Right cardiac atrium (tissue), 5 donors: ENCODE results near the gene TSPAN9. TPM values are rescaled to one million over a fixed set of nuclear protein-coding genes. Genes with fewer than 3 reads are reported as not detected.

Experiments used
- ATAC-seq, 2 donors: fragments of 200-7000 bp; cut with Tn5 transposase; one replicate each; pipeline versions ENCODE4 v1.8.0 to v1.9.1; 2020; ENCODE audit warnings: moderate library complexity in 2 of 2, mild to moderate bottlenecking in 1 of 2
- DNase-seq, 3 donors: peaks; one replicate each; pipeline ENCODE4 v3.0.0-alpha.2; 2020
- H3K27ac ChIP-seq: one replicate; pipeline ENCODE4 v1.5.1; 2013; ENCODE audit warnings: mild to moderate bottlenecking, low read length, control low read depth, moderate library complexity
- H3K27me3 ChIP-seq: one replicate; pipeline ENCODE4 v1.6.1; 2013; ENCODE audit not compliant: control insufficient read depth, insufficient read depth
- H3K4me1 ChIP-seq: one replicate; pipeline ENCODE4 v1.6.1; 2013; ENCODE audit warnings: low read length; ENCODE audit not compliant: control insufficient read depth, insufficient read depth
- H3K4me3 ChIP-seq: one replicate; pipeline ENCODE4 v1.5.1; 2013; ENCODE audit warnings: low read length, control low read depth
- H3K9me3 ChIP-seq: one replicate; pipeline ENCODE4 v1.6.1; 2013; ENCODE audit warnings: low read length; ENCODE audit not compliant: control insufficient read depth
- WGBS: extraction: QIAGEN DNeasy Blood & Tissue Kit; methylation state at CpG from one replicate; pipeline ENCODE4 v1.1.7; 2013; 5-methylcytosine and 5-hydroxymethylcytosine counted together
- intact Hi-C, 4 donors: fragments of 100-400 bp; cut with DNase I; formaldehyde crosslinking; loops; one replicate each; pipeline versions ENCODE4 v1.11.0 to v1.14.0; 2022 to 2023
- polyA plus RNA-seq: library from polyadenylated mRNA; stranded (reverse); fragments of 200-250 nt; gene quantifications from one replicate; pipeline ENCODE4 v1.2.3, GENCODE V29; 2013
- total RNA-seq, 4 donors: library from RNA; stranded (reverse); fragmentation: NEBNext Ultra II Directional; extraction: Animal tissue kit (Norgen Biotek cat#: 25700); gene quantifications; one replicate each; pipeline ENCODE4 v1.2.1, GENCODE V29; 2021
- donor health status: healthy with polysubstance abuse.
- donor health status: DM: no; HTN: yes; CAD: no.
- donor health status: DM: no; HTN: no; CAD: no.
- donor health status: DM: no; HTN: yes; CAD: no; lungs with severe emphysema.
- donor health status: DM: yes; HTN: yes; CAD: no.

TSPAN9 gene
- total and polyA plus RNA-seq, 5 donors = 121 to 184 (median 161) TPM

- no peaks in the 10 kb centered on the region for H3K9me3 ChIP-seq
- ATAC-seq (peak; percentile 2 to 3), DNase-seq (no peak)
- H3K4me1 ChIP-seq = peaks cover 7% of the 10 kb centered on the region
- 61% methylated on average over 18 of the region's 18 CpGs for WGBS
- no peaks in the 10 kb centered on the region for H3K27me3 ChIP-seq
- intact Hi-C loops = no loop called here
- no peak overlapping the region for H3K4me3 ChIP-seq
- no peak overlapping the region for H3K27ac ChIP-seq
Observed at GRCh38 chr12:3293446-3294161, 216.4 kb downstream of the TSPAN9 start.

- WGBS = 57% methylated on average over 15 of the region's 15 CpGs
- Histone ChIP-seq H3K27ac (no peak overlapping the region), H3K27me3 (no peaks in the 10 kb centered on the region), H3K4me1 (peaks cover 7% of the 10 kb centered on the region), H3K9me3 (no peaks in the 10 kb centered on the region), H3K4me3 (no peak overlapping the region)
- ATAC-seq (peak; percentile 1 to 8), DNase-seq (peak in 2 of 3 donors; percentile 73 to 80)
- intact Hi-C loops = no loop called here
Observed at GRCh38 chr12:3294481-3294911, 217.3 kb downstream of the TSPAN9 start.

GRCh38 chr12:3295225-3295624, 218.0 kb downstream of the TSPAN9 start:
- no peak overlapping the region for H3K4me3 ChIP-seq
- intact Hi-C loops = loop anchor here in 1 of 4 donors (5.0 kb wide), 1 partner anchor 507 kb away; no protein-coding TSS in a partner anchor
- H3K4me1 ChIP-seq = peaks cover 7% of the 10 kb centered on the region
- H3K27ac ChIP-seq = no peak overlapping the region
- DNase-seq (no peak), ATAC-seq (peak; percentile 1)
- no peaks in the 10 kb centered on the region for H3K27me3 ChIP-seq
- 88% methylated on average over 8 of the region's 8 CpGs for WGBS
- no peaks in the 10 kb centered on the region for H3K9me3 ChIP-seq

- no peaks in the 10 kb centered on the region for H3K9me3 ChIP-seq
- WGBS = 33% methylated on average over 16 of the region's 16 CpGs
- peak; percentile 79 to 90 (median 87) for DNase-seq
- no peak overlapping the region for H3K4me3 ChIP-seq
- intact Hi-C loops = loop anchor here in 1 of 4 donors (5.0 kb wide), 1 partner anchor 506 kb away; no protein-coding TSS in a partner anchor
- H3K4me1 ChIP-seq = peaks cover 7% of the 10 kb centered on the region
- peak; percentile 32 to 33 for ATAC-seq
- H3K27me3 ChIP-seq = no peaks in the 10 kb centered on the region
- no peak overlapping the region for H3K27ac ChIP-seq
Observed at GRCh38 chr12:3295646-3296408, 218.6 kb downstream of the TSPAN9 start.

GRCh38 chr12:3296409-3296701, 219.2 kb downstream of the TSPAN9 start:
- peaks cover 7% of the 10 kb centered on the region for H3K4me1 ChIP-seq
- H3K4me3 ChIP-seq = no peak overlapping the region
- H3K27ac ChIP-seq = no peak overlapping the region
- 87% methylated on average over 6 of the region's 6 CpGs for WGBS
- DNase-seq (no peak), ATAC-seq (no peak)
- intact Hi-C loops = loop anchor here in 1 of 4 donors (5.0 kb wide), 1 partner anchor 506 kb away; no protein-coding TSS in a partner anchor
- H3K27me3 ChIP-seq = no peaks in the 10 kb centered on the region
- H3K9me3 ChIP-seq = no peaks in the 10 kb centered on the region

GRCh38 chr12:3298603-3299002, 221.4 kb downstream of the TSPAN9 start:
- WGBS = 29% methylated on average over 17 of the region's 17 CpGs
- DNase-seq (no peak), ATAC-seq (no peak)
- no peaks in the 10 kb centered on the region for H3K9me3 ChIP-seq
- intact Hi-C loops = loop anchor here in 1 of 4 donors (5.0 kb wide), 1 partner anchor 504 kb away; no protein-coding TSS in a partner anchor
- no peak overlapping the region for H3K27ac ChIP-seq
- H3K4me3 ChIP-seq = no peak overlapping the region
- peaks cover 7% of the 10 kb centered on the region for H3K4me1 ChIP-seq
- no peaks in the 10 kb centered on the region for H3K27me3 ChIP-seq

GRCh38 chr12:3299929-3300832, 223.0 kb downstream of the TSPAN9 start:
- peak overlapping the region; percentile 2 for H3K4me3 ChIP-seq

GRCh38 chr12:3300833-3301401, 223.7 kb downstream of the TSPAN9 start:
- WGBS = 49% methylated on average over 10 of the region's 10 CpGs
- no peak overlapping the region for H3K27ac ChIP-seq
- H3K9me3 ChIP-seq = no peaks in the 10 kb centered on the region
- no peak overlapping the region for H3K4me3 ChIP-seq
- no peaks in the 10 kb centered on the region for H3K27me3 ChIP-seq
- intact Hi-C loops = loop anchor here in 3 of 4 donors (5.0 to 10.0 kb wide), 4 partner anchors 474 to 506 kb away; no protein-coding TSS in a partner anchor
- no peaks in the 10 kb centered on the region for H3K4me1 ChIP-seq
- DNase-seq (no peak), ATAC-seq (no peak)

More at GRCh38 chr12:3299929-3300832, 223.0 kb downstream of the TSPAN9 start:
- intact Hi-C loops = loop anchor here (5.0 to 10.0 kb wide), 4 partner anchors 475 to 507 kb away; no protein-coding TSS in a partner anchor
- 2% methylated on average over 32 of the region's 32 CpGs for WGBS
- H3K9me3 ChIP-seq = no peaks in the 10 kb centered on the region
- peak; percentile 90 to 93 (median 93) for DNase-seq
- ATAC-seq = peak; percentile 61 to 69
- H3K27ac ChIP-seq = no peak overlapping the region
- H3K4me1 ChIP-seq = peaks cover 5% of the 10 kb centered on the region
- H3K27me3 ChIP-seq = no peaks in the 10 kb centered on the region

- WGBS = 88% methylated on average over 16 of the region's 16 CpGs
- DNase-seq (no peak), ATAC-seq (no peak)
- no peak overlapping the region for H3K4me3 ChIP-seq
- H3K4me1 ChIP-seq = no peaks in the 10 kb centered on the region
- H3K27ac ChIP-seq = no peak overlapping the region
- intact Hi-C loops = loop anchor here in 3 of 4 donors (5.0 to 10.0 kb wide), 4 partner anchors 472 to 505 kb away; no protein-coding TSS in a partner anchor
- no peaks in the 10 kb centered on the region for H3K27me3 ChIP-seq
- H3K9me3 ChIP-seq = no peaks in the 10 kb centered on the region
Observed at GRCh38 chr12:3302401-3303041, 225.3 kb downstream of the TSPAN9 start.
